ENCODE data around the gene TRABD2A. TPM values are rescaled to one million over a fixed set of nuclear protein-coding genes. Genes with fewer than 3 reads are reported as not detected.

The TRABD2A gene
- total and polyA plus RNA-seq, 2 of the 13 experiments (the other 11 are each of a cell fraction or from before 2014, with no cell fraction given), result 0.15 TPM; not detected in 1

DNA sequence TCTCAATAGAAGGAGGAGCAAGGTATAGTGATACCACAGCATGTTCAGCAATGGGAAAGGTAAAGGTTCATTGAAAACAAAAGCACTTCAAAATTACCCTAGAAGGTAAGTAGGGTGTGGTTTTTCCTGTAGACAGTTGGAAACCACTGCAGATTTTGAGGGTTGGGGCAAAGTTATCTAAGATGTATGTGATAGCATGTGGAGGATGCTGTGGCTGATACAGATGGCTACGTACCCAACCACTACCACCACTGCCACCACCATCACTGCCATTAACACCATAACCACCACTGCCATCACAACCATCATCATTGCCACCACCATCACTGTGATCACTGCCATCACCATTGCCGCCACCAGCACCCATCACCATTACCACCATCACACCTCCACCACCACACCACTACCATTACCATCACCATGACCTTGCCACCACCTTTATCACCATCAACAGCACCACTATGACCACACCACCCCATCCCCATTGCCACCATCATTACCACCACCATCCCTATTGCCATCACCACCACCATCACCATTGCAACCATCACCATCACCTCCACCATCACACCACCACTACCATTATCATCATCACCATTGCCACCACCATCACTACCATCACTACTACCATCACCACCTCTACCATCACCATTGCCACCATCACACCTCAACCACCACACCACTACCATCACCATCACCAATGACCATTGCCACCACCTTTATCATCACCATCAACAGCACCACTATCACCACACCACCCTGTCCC lies 28.2 kb upstream of the TRABD2A start (continued):
- TF ChIP-seq, protein P1, sequence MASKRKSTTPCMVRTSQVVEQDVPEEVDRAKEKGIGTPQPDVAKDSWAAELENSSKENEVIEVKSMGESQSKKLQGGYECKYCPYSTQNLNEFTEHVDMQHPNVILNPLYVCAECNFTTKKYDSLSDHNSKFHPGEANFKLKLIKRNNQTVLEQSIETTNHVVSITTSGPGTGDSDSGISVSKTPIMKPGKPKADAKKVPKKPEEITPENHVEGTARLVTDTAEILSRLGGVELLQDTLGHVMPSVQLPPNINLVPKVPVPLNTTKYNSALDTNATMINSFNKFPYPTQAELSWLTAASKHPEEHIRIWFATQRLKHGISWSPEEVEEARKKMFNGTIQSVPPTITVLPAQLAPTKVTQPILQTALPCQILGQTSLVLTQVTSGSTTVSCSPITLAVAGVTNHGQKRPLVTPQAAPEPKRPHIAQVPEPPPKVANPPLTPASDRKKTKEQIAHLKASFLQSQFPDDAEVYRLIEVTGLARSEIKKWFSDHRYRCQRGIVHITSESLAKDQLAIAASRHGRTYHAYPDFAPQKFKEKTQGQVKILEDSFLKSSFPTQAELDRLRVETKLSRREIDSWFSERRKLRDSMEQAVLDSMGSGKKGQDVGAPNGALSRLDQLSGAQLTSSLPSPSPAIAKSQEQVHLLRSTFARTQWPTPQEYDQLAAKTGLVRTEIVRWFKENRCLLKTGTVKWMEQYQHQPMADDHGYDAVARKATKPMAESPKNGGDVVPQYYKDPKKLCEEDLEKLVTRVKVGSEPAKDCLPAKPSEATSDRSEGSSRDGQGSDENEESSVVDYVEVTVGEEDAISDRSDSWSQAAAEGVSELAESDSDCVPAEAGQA (IDR thresholded peaks at IDR 0.05; ENCODE audit: low read depth), result no peak
- TF ChIP-seq, protein P1 (CRISPR knock-in tag; IDR thresholded peaks at IDR 0.05; ENCODE audit: borderline replicate concordance), result no peak
- TF ChIP-seq ZNF607 (CRISPR knock-in tag; IDR thresholded peaks at IDR 0.05; ENCODE audit: borderline replicate concordance), result no peak
- TF ChIP-seq RCOR2 (CRISPR knock-in tag; IDR thresholded peaks at IDR 0.05), result no peak
- no peak for TF ChIP-seq EP300 (IDR thresholded peaks at IDR 0.05; ENCODE audit: low read depth in 2 of 2, low read length in 2 of 2)
- TF ChIP-seq EP300 (CRISPR knock-in tag; IDR thresholded peaks at IDR 0.05; ENCODE audit: borderline replicate concordance), result no peak
- no peak for TF ChIP-seq ZNF34 (CRISPR knock-in tag; IDR thresholded peaks at IDR 0.05; ENCODE audit: borderline replicate concordance)
- TF ChIP-seq FIP1L1 (IDR thresholded peaks at IDR 0.05; ENCODE audit: borderline replicate concordance, insufficient read depth, low read depth, low read length), result no peak
- TF ChIP-seq, protein P2, sequence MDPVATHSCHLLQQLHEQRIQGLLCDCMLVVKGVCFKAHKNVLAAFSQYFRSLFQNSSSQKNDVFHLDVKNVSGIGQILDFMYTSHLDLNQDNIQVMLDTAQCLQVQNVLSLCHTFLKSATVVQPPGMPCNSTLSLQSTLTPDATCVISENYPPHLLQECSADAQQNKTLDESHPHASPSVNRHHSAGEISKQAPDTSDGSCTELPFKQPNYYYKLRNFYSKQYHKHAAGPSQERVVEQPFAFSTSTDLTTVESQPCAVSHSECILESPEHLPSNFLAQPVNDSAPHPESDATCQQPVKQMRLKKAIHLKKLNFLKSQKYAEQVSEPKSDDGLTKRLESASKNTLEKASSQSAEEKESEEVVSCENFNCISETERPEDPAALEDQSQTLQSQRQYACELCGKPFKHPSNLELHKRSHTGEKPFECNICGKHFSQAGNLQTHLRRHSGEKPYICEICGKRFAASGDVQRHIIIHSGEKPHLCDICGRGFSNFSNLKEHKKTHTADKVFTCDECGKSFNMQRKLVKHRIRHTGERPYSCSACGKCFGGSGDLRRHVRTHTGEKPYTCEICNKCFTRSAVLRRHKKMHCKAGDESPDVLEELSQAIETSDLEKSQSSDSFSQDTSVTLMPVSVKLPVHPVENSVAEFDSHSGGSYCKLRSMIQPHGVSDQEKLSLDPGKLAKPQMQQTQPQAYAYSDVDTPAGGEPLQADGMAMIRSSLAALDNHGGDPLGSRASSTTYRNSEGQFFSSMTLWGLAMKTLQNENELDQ (CRISPR knock-in tag; IDR thresholded peaks at IDR 0.05; ENCODE audit: borderline replicate concordance), result no peak
- peak; percentile 40; the same call in 1 of the 2 replicates for TF ChIP-seq FOXP1 (IDR thresholded peaks at IDR 0.05)
- TF ChIP-seq FOXP1 (CRISPR knock-in tag; IDR thresholded peaks at IDR 0.05), result no peak
- peak; percentile 66 for TF ChIP-seq LCORL (IDR thresholded peaks at IDR 0.05)
- no peak for TF ChIP-seq LCORL (CRISPR knock-in tag; IDR thresholded peaks at IDR 0.05)
- TF ChIP-seq, protein P3, sequence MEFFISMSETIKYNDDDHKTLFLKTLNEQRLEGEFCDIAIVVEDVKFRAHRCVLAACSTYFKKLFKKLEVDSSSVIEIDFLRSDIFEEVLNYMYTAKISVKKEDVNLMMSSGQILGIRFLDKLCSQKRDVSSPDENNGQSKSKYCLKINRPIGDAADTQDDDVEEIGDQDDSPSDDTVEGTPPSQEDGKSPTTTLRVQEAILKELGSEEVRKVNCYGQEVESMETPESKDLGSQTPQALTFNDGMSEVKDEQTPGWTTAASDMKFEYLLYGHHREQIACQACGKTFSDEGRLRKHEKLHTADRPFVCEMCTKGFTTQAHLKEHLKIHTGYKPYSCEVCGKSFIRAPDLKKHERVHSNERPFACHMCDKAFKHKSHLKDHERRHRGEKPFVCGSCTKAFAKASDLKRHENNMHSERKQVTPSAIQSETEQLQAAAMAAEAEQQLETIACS (CRISPR knock-in tag; IDR thresholded peaks at IDR 0.05), result no peak
- TF ChIP-seq SIX4 (CRISPR knock-in tag; IDR thresholded peaks at IDR 0.05), result no peak
- TF ChIP-seq, protein P4, sequence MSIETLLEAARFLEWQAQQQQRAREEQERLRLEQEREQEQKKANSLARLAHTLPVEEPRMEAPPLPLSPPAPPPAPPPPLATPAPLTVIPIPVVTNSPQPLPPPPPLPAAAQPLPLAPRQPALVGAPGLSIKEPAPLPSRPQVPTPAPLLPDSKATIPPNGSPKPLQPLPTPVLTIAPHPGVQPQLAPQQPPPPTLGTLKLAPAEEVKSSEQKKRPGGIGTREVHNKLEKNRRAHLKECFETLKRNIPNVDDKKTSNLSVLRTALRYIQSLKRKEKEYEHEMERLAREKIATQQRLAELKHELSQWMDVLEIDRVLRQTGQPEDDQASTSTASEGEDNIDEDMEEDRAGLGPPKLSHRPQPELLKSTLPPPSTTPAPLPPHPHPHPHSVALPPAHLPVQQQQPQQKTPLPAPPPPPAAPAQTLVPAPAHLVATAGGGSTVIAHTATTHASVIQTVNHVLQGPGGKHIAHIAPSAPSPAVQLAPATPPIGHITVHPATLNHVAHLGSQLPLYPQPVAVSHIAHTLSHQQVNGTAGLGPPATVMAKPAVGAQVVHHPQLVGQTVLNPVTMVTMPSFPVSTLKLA (IDR thresholded peaks at IDR 0.05), result peak; percentile 8; the same call in 1 of the 2 replicates
- no peak for TF ChIP-seq ZNF12 (CRISPR knock-in tag; IDR thresholded peaks at IDR 0.05)
- TF ChIP-seq HNF4G (IDR thresholded peaks at IDR 0.05; ENCODE audit: borderline replicate concordance, low read depth, low read length), result no peak
- TF ChIP-seq HNF4G (CRISPR knock-in tag; IDR thresholded peaks at IDR 0.05; ENCODE audit: borderline replicate concordance, low read depth), result no peak
- TF ChIP-seq ZBTB21 (CRISPR knock-in tag; IDR thresholded peaks at IDR 0.05), result no peak
